Fibroblast of lung (primary cell): ENCODE measurements around the gene KCNJ9. TPM values are rescaled to one million over a fixed set of nuclear protein-coding genes. Genes with fewer than 3 reads are reported as not detected.

Experiments
- DNase-seq, 2 donors: peaks; one replicate each; pipeline versions ENCODE4 v3.0.0 to v3.0.0-alpha.2; 2010; ENCODE audit warnings: low read depth in 2 of 2
- H2AFZ ChIP-seq: 2 replicates; pipeline ENCODE4 v1.5.1; 2012; ENCODE audit warnings: low read length, control low read depth, inconsistent platforms
- H3K27ac ChIP-seq: 2 replicates; pipeline ENCODE4 v1.5.1; 2011; ENCODE audit warnings: low read length, control low read depth; ENCODE audit not compliant: insufficient read depth
- H3K27me3 ChIP-seq: 2 replicates; pipeline ENCODE4 v1.5.1; 2011; ENCODE audit warnings: mild to moderate bottlenecking, low read length; ENCODE audit not compliant: control insufficient read depth, insufficient read depth
- H3K36me3 ChIP-seq: 2 replicates; pipeline ENCODE4 v1.5.1; 2011; ENCODE audit warnings: low read length; ENCODE audit not compliant: control insufficient read depth, insufficient read depth
- H3K4me1 ChIP-seq: 2 replicates; pipeline ENCODE4 v1.5.1; 2011; ENCODE audit warnings: low read length; ENCODE audit not compliant: control insufficient read depth, insufficient read depth; ENCODE audit errors: extremely low read depth
- H3K4me2 ChIP-seq: 2 replicates; pipeline ENCODE4 v1.5.1; 2011; ENCODE audit warnings: low read length, control low read depth; ENCODE audit not compliant: insufficient read depth; ENCODE audit errors: extremely low read depth
- H3K4me3 ChIP-seq, 4 experiments: fragments of 200-600 bp in 1 of 4; sonication (generic) in 1 of 4; replicated peaks in 1 of 4; 2 replicates each; pipeline ENCODE4 v1.5.1; 2011 to 2016; ENCODE audit warnings: low read length in 4 of 4, low read depth in 3 of 4, mild to moderate bottlenecking in 3 of 4, control low read depth in 2 of 4, inconsistent platforms in 1 of 4, mixed read lengths in 1 of 4; ENCODE audit not compliant: insufficient read depth in 1 of 4; ENCODE audit errors: control extremely low read depth in 1 of 4
- H3K79me2 ChIP-seq: 2 replicates; pipeline ENCODE4 v1.5.1; 2012; ENCODE audit warnings: mild to moderate bottlenecking, low read length, inconsistent platforms; ENCODE audit not compliant: control insufficient read depth, insufficient read depth
- H3K9ac ChIP-seq: 2 replicates; pipeline ENCODE4 v1.5.1; 2011; ENCODE audit warnings: mild to moderate bottlenecking, low read length, control low read depth; ENCODE audit not compliant: insufficient read depth
- H3K9me3 ChIP-seq: 2 replicates; pipeline ENCODE4 v1.5.1; 2012; ENCODE audit warnings: low read depth, low read length; ENCODE audit not compliant: control insufficient read depth, insufficient read depth
- H4K20me1 ChIP-seq: 2 replicates; pipeline ENCODE4 v1.5.1; 2011; ENCODE audit warnings: low read length; ENCODE audit not compliant: control insufficient read depth, insufficient read depth; ENCODE audit errors: extremely low read depth
- EZH2 ChIP-seq: IDR thresholded peaks from 2 replicates; pipeline ENCODE4 v1.5.1; 2012; ENCODE audit warnings: low read length, control low read depth, mild to moderate bottlenecking; ENCODE audit errors: missing control alignments
- polyA plus RNA-seq, 2 donors: library from polyadenylated mRNA; depleted of rRNA in 1 of 2; stranded (reverse) in 1 of 2; unstranded in 1 of 2; fragments of >200 nt; gene quantifications; 2 replicates each; pipeline ENCODE4 v1.2.1, GENCODE V29; 2011 to 2012; ENCODE audit warnings: missing spikeins in 1 of 2
- total RNA-seq: library from RNA; depleted of rRNA; stranded (reverse); fragments of >200 nt; gene quantifications from 2 replicates; pipeline ENCODE4 v1.2.1, GENCODE V29; 2014
- TF ChIP-seq, protein P1 (sequence below), 2 donors: IDR thresholded peaks in 1 of 2; conservative IDR thresholded peaks in 1 of 2; 1 replicate in 1 of 2; 2 replicates in 1 of 2; pipeline ENCODE4 v1.5.1; 2011 to 2012; ENCODE audit warnings: low read length in 2 of 2, control low read depth in 1 of 2, inconsistent platforms in 1 of 2, low read depth in 1 of 2, mild to moderate bottlenecking in 1 of 2

The KCNJ9 gene
- total and polyA plus RNA-seq, 2 donors (not counting 1 experiment from before 2014, with no cell fraction given): under 0.01 TPM; not detected in 1

DNA sequence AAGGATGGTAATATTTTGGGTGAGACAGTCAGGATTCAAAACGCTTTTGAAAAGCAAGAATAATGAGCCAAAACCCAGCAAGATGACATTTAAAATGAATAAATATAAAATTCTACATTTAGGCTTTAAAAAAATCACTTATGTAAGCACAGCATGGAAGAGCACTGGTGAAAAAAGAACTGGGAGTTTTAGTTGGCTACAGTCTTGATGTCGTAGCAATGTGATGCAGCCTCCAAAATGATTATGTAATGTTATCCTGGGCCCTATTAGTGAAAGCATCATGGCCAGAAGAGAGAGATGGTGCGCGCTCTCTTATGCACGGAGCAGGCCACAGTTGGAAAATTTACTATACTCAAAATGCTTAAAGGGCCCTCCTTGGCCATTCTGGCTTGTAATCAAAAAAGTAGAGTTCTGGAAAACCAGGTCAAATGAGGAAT is 5.1 kb downstream of the KCNJ9 start:
- no peak overlapping the region for H3K27ac ChIP-seq
- peaks cover 25% of the 10 kb centered on the region for H3K27me3 ChIP-seq
- no peaks in the 10 kb centered on the region for H3K9me3 ChIP-seq
- no peaks in the 10 kb centered on the region for H4K20me1 ChIP-seq
- H3K9ac ChIP-seq: no peak overlapping the region
- H3K4me1 ChIP-seq: no peaks in the 10 kb centered on the region
- no peaks in the 10 kb centered on the region for H3K36me3 ChIP-seq
- H3K79me2 ChIP-seq: no peaks in the 10 kb centered on the region
- DNase-seq: no peak
- no peak for TF ChIP-seq EZH2
- TF ChIP-seq, protein P1, sequence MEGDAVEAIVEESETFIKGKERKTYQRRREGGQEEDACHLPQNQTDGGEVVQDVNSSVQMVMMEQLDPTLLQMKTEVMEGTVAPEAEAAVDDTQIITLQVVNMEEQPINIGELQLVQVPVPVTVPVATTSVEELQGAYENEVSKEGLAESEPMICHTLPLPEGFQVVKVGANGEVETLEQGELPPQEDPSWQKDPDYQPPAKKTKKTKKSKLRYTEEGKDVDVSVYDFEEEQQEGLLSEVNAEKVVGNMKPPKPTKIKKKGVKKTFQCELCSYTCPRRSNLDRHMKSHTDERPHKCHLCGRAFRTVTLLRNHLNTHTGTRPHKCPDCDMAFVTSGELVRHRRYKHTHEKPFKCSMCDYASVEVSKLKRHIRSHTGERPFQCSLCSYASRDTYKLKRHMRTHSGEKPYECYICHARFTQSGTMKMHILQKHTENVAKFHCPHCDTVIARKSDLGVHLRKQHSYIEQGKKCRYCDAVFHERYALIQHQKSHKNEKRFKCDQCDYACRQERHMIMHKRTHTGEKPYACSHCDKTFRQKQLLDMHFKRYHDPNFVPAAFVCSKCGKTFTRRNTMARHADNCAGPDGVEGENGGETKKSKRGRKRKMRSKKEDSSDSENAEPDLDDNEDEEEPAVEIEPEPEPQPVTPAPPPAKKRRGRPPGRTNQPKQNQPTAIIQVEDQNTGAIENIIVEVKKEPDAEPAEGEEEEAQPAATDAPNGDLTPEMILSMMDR (conservative IDR thresholded peaks at IDR 0.05 in 1 of 2, IDR thresholded peaks at IDR 0.05 in 1 of 2; ENCODE audit: low read depth in 1 of 2, low read length in 2 of 2): no peak
- no peak overlapping the region for H3K4me2 ChIP-seq
- no peak overlapping the region for H2AFZ ChIP-seq
- H3K4me3 ChIP-seq: no peak overlapping the region

DNA sequence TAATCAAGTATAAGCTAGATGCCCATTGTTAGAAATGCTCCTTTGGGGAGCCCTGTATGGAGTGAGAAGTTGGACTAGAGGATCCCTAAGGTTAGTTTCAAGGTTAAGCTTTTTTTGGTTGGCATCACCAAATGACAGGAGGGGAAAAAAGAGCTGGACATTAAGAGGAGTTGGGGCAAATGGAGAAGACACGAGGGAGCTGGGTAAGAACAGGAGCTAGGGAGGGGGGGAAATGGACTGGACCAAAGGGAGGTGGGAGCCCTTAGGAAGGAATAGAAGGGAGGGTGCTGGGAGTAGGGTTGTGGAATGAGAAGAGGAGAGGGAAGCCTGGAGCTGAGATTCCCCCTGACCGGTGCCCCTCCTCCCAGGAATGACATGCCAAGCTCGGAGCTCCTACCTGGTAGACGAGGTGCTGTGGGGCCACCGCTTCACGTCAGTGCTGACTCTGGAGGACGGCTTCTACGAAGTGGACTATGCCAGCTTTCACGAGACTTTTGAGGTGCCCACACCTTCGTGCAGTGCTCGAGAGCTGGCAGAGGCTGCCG is 5.9 kb downstream of the KCNJ9 start:
- no peak overlapping the region for H3K4me3 ChIP-seq
- no peak for DNase-seq
- TF ChIP-seq EZH2: no peak
- H3K36me3 ChIP-seq: no peaks in the 10 kb centered on the region
- no peaks in the 10 kb centered on the region for H3K4me1 ChIP-seq
- H3K79me2 ChIP-seq: no peaks in the 10 kb centered on the region
- H2AFZ ChIP-seq: no peak overlapping the region
- H3K27ac ChIP-seq: no peak overlapping the region
- peaks cover 18% of the 10 kb centered on the region for H3K27me3 ChIP-seq
- H3K4me2 ChIP-seq: no peak overlapping the region
- no peak overlapping the region for H3K9ac ChIP-seq
- no peaks in the 10 kb centered on the region for H3K9me3 ChIP-seq
- no peaks in the 10 kb centered on the region for H4K20me1 ChIP-seq

DNA sequence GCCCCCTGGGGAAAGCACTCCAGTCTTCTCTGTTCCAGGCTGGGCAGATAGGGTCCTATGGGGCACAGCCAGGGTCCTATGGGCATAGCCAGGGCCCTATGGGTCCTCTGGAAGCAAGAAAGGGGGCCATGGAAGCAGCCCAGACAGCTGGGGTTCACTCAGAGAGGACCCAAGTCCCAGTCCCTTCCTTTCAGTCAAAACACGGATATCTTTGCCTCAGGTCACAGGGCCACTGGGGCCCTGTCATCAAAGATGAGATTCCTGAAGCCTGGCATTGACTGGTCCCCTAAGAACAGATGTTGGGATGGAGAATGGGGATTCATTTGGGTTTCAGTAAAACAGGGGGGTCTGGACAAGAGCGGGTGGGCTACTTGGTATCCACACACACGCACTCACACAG is 8.5 kb downstream of the KCNJ9 start:
- no peaks in the 10 kb centered on the region for H4K20me1 ChIP-seq
- H3K9me3 ChIP-seq: no peaks in the 10 kb centered on the region
- H2AFZ ChIP-seq: no peak overlapping the region
- no peak overlapping the region for H3K27ac ChIP-seq
- H3K79me2 ChIP-seq: no peaks in the 10 kb centered on the region
- no peaks in the 10 kb centered on the region for H3K4me1 ChIP-seq
- TF ChIP-seq EZH2: no peak
- TF ChIP-seq, protein P1 (conservative IDR thresholded peaks at IDR 0.05 in 1 of 2, IDR thresholded peaks at IDR 0.05 in 1 of 2; ENCODE audit: low read depth in 1 of 2, low read length in 2 of 2): no peak
- H3K9ac ChIP-seq: no peak overlapping the region
- no peak overlapping the region for H3K4me2 ChIP-seq
- no peak for DNase-seq
- H3K36me3 ChIP-seq: no peaks in the 10 kb centered on the region
- H3K27me3 ChIP-seq: no peaks in the 10 kb centered on the region
- H3K4me3 ChIP-seq: no peak overlapping the region
